OCI-LY1 (cell line): ENCODE measurements around the gene DGKB.

Source experiments
- CTCF ChIP-seq: fragments of 200-600 bp; sonication (generic), shearing (Covaris generic); IDR thresholded peaks from 2 replicates; pipeline ENCODE4 v1.5.1; 2017; ENCODE audit warnings: mild to moderate bottlenecking, antibody characterized with exemption, low read length, moderate library complexity, mixed read lengths
- EZH2 ChIP-seq: fragments of 200-600 bp; sonication (generic), shearing (Covaris generic); IDR thresholded peaks from 2 replicates; pipeline ENCODE4 v1.8.0; 2017; ENCODE audit warnings: borderline replicate concordance, mixed run types, mild to moderate bottlenecking, antibody characterized with exemption, low read length, moderate library complexity, mixed read lengths

DNA sequence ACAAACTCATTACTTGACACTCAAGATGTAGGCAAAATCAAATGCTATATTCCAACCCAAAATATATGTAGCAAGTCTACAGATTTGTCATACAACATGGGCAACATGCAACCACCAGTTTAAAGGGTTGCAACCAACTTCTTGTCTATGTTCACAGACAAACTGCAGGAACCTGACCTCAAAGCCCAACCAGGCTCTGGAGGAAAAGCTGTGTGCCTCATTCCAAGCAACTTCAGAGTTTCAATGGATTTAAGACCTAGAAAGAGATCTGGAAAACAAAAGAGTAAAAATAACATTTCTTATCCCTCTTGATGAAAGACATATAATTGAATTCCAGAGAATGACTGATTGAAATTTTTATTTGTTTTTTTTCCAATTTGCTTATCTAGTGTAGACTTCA lies 612.6 kb downstream of the DGKB start:
- TF ChIP-seq CTCF (no peak), EZH2 (no peak)
